ENCODE results near the gene CDCA3.

DNA sequence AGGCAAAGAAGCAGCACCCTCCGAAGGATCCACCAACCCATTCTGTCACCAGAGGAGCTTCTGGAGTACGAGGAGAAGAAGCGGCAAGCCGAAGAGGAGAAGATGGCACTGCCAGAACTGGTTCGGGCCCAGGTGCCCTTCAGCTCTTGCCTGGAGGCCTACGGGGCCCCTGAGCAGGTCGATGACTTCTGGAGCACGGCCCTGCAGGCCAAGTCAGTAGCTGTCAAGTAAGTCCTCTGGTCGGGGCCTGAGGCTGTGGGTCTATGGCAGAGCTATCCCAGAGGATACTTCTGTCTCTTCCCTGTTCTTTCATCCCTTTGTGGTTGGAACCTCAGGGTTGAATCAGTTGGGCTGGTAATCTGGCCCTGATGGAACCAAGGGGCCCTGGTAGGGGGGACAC lies 10.3 kb upstream of the CDCA3 start:
- TF ChIP-seq CTCF (IDR thresholded peaks at IDR 0.05), result no peak
- TF ChIP-seq POLR2A (IDR thresholded peaks at IDR 0.05), result no peak
